A549 (cell line): ENCODE data around the gene ZHX3. TPM values are rescaled to one million over a fixed set of nuclear protein-coding genes. Genes with fewer than 3 reads are reported as not detected.

ENCODE experiments used
- ATAC-seq, 2 experiments: fragments of 200-7000 bp in 1 of 2; fragments of >200 bp in 1 of 2; cut with Nextera tagmentation in 1 of 2; cut with Tn5 transposase in 1 of 2; 3 replicates each; pipeline versions ENCODE4 v1.8.0 to v1.9.1; 2018 to 2020; ENCODE audit warnings: mild to moderate bottlenecking in 1 of 2, moderate library complexity in 1 of 2
- CTCF ChIA-PET: fragments of 300-600 bp; sonication (Branson Sonifier 250); formaldehyde crosslinking; extraction: SDS; loops from one replicate; lab custom pipeline; 2021; ENCODE audit warnings: antibody characterized with exemption, inconsistent platforms; lab: Yijun Ruan, JAX
- POLR2A ChIA-PET: fragments of 350-600 bp; formaldehyde crosslinking; extraction: SDS; loops from one replicate; lab custom pipeline; 2021; ENCODE audit warnings: antibody characterized with exemption, inconsistent platforms; lab: Yijun Ruan, JAX
- DNase-seq, 2 experiments: peaks; one replicate each; pipeline versions ENCODE4 v3.0.0 to v3.0.0-alpha.2; 2011 to 2016; ENCODE audit warnings: low read depth in 1 of 2, low spot score in 1 of 2
- FAIRE-seq: peaks from 2 replicates; lab custom pipeline; 2011; peaks lifted over from hg19 to GRCh38; lab: Jason Lieb, UNC
- H3K27ac ChIP-seq, 2 experiments: fragments of >200 bp; sonication (Bioruptor Twin); formaldehyde crosslinking; 3 replicates each; pipeline ENCODE4 v1.5.1; 2016 to 2017
- H3K4me1 ChIP-seq: fragments of >200 bp; sonication (Bioruptor Twin); formaldehyde crosslinking; 3 replicates; pipeline ENCODE4 v1.6.1; 2016
- H3K4me2 ChIP-seq: fragments of >200 bp; sonication (Bioruptor Twin); formaldehyde crosslinking; 3 replicates; pipeline ENCODE4 v1.6.1; 2016
- H3K4me3 ChIP-seq: fragments of >200 bp; sonication (Bioruptor Twin); formaldehyde crosslinking; 3 replicates; pipeline ENCODE4 v1.5.1; 2016
- H3K9me3 ChIP-seq: fragments of >200 bp; sonication (Bioruptor Twin); formaldehyde crosslinking; 3 replicates; pipeline ENCODE4 v1.6.1; 2016
- CBX8 ChIP-seq: fragments of 200-600 bp; sonication (generic); IDR thresholded peaks from 2 replicates; pipeline ENCODE4 v1.6.1; 2016
- CEBPB ChIP-seq, 2 experiments: fragments of >200 bp in 1 of 2; sonication (Bioruptor Twin) in 1 of 2; formaldehyde crosslinking in 1 of 2; IDR thresholded peaks; 2 replicates each; pipeline ENCODE4 v1.6.1; 2012 to 2016
- EHMT2 ChIP-seq: fragments of 200-600 bp; sonication (generic); IDR thresholded peaks from 2 replicates; pipeline ENCODE4 v1.6.1; 2016; ENCODE audit warnings: antibody characterized with exemption, low read depth, mild to moderate bottlenecking, moderate library complexity
- ESRRA ChIP-seq: fragments of 150-350 bp; IDR thresholded peaks from 2 replicates; pipeline ENCODE4 v1.6.1; 2014; ENCODE audit warnings: mild to moderate bottlenecking, low read length, borderline replicate concordance
- FOSB ChIP-seq: fragments of 250-450 bp; sonication (Bioruptor Pico); IDR thresholded peaks from 2 replicates; pipeline ENCODE4 v1.5.0; 2020; ENCODE audit warnings: mild to moderate bottlenecking, moderate library complexity
- FOSL2 ChIP-seq, 2 experiments: fragments of 450-650 bp in 1 of 2; fragments of >200 bp in 1 of 2; sonication (Bioruptor Twin) in 1 of 2; formaldehyde crosslinking; IDR thresholded peaks; 2 replicates each; pipeline versions ENCODE4 v1.5.0 to v1.6.1; 2016 to 2020; ENCODE audit warnings: mild to moderate bottlenecking in 1 of 2, moderate library complexity in 1 of 2
- GATA3 ChIP-seq: IDR thresholded peaks from 2 replicates; pipeline ENCODE4 v1.6.1; 2012; ENCODE audit warnings: borderline replicate concordance
- HOXB13 ChIP-seq: fragments of 250-450 bp; sonication (Bioruptor Pico); IDR thresholded peaks from 2 replicates; pipeline ENCODE4 v1.5.0; 2020; ENCODE audit warnings: low read depth, mild to moderate bottlenecking, moderate library complexity
- JUNB ChIP-seq: fragments of >200 bp; sonication (Bioruptor Twin); formaldehyde crosslinking; IDR thresholded peaks from 2 replicates; pipeline ENCODE4 v1.6.1; 2016
- KDM5A ChIP-seq: fragments of 200-600 bp; sonication (generic); IDR thresholded peaks from 2 replicates; pipeline ENCODE4 v1.6.1; 2016; ENCODE audit warnings: antibody characterized with exemption, mild to moderate bottlenecking
- MAFK ChIP-seq: fragments of 450-650 bp; IDR thresholded peaks from 2 replicates; pipeline ENCODE4 v1.6.1; 2014; ENCODE audit not compliant: partially characterized antibody
- MYC ChIP-seq: IDR thresholded peaks from 2 replicates; pipeline ENCODE4 v1.6.1; 2012; ENCODE audit warnings: mild to moderate bottlenecking, inconsistent platforms, low read length, improper control_type of control experiment, borderline replicate concordance
- NFE2L2 ChIP-seq: fragments of 150-350 bp; conservative IDR thresholded peaks from 2 replicates; pipeline ENCODE4 v1.6.1; 2014; ENCODE audit warnings: low read length
- PHF8 ChIP-seq: fragments of 200-600 bp; sonication (generic); IDR thresholded peaks from 2 replicates; pipeline ENCODE4 v1.6.1; 2016; ENCODE audit warnings: low read depth, mild to moderate bottlenecking, antibody characterized with exemption, moderate library complexity, borderline replicate concordance
- RAD21 ChIP-seq, 2 experiments: fragments of >200 bp in 1 of 2; sonication (Bioruptor Twin) in 1 of 2; formaldehyde crosslinking in 1 of 2; IDR thresholded peaks in 1 of 2; conservative IDR thresholded peaks in 1 of 2; 2 replicates in 1 of 2; 3 replicates in 1 of 2; pipeline ENCODE4 v1.6.1; 2012 to 2018; ENCODE audit warnings: inconsistent platforms in 1 of 2
- RCOR1 ChIP-seq: fragments of 150-350 bp; IDR thresholded peaks from 2 replicates; pipeline ENCODE4 v1.6.1; 2014; ENCODE audit warnings: antibody characterized with exemption, low read length, low read depth
- RFX5 ChIP-seq: fragments of 450-650 bp; IDR thresholded peaks from 2 replicates; pipeline ENCODE4 v1.7.1; 2014; ENCODE audit warnings: antibody characterized with exemption, mild to moderate bottlenecking, moderate library complexity
- RNF2 ChIP-seq: fragments of 200-600 bp; sonication (generic); IDR thresholded peaks from 2 replicates; pipeline ENCODE4 v1.6.1; 2016; ENCODE audit warnings: low read depth, mild to moderate bottlenecking, antibody characterized with exemption, moderate library complexity, borderline replicate concordance
- SMC3 ChIP-seq: fragments of >200 bp; sonication (Bioruptor Twin); formaldehyde crosslinking; IDR thresholded peaks from 3 replicates; pipeline ENCODE4 v1.6.1; 2018; ENCODE audit warnings: inconsistent platforms
- TP53 ChIP-seq: fragments of 250-450 bp; sonication (Bioruptor Pico); IDR thresholded peaks from 2 replicates; pipeline ENCODE4 v1.5.0; 2021; ENCODE audit warnings: mild to moderate bottlenecking, moderate library complexity
- ZC3H11A ChIP-seq: fragments of 450-650 bp; IDR thresholded peaks from 2 replicates; pipeline ENCODE4 v1.6.1; 2014; ENCODE audit warnings: antibody characterized with exemption, mild to moderate bottlenecking
- ZNF302 ChIP-seq: fragments of 250-450 bp; sonication (Bioruptor Pico); IDR thresholded peaks from 2 replicates; pipeline ENCODE4 v1.9.0; 2021; ENCODE audit warnings: inconsistent platforms, mild to moderate bottlenecking, moderate library complexity
- WGBS: methylation state at CpG from one replicate; pipeline ENCODE4 v1.1.6; 2017; ENCODE audit errors: missing lambda C conversion rate; 5-methylcytosine and 5-hydroxymethylcytosine counted together
- polyA plus RNA-seq, 4 experiments: library from polyadenylated mRNA; depleted of rRNA in 3 of 4; stranded (reverse); fragments of >200 nt; fragmentation: RNase III in 1 of 4; extraction: RNeasy Plus Mini Kit Qiagen cat#74134 plus additional on column Dnase treatment in 1 of 4; gene quantifications; 2 replicates in 3 of 4; 3 replicates in 1 of 4; pipeline ENCODE4 v1.2.3, GENCODE V29; 2011 to 2017
- TF ChIP-seq, protein P1 (sequence below): fragments of 250-450 bp; sonication (Bioruptor Pico); IDR thresholded peaks from 2 replicates; pipeline ENCODE4 v1.5.0; 2020; ENCODE audit warnings: low read depth, mild to moderate bottlenecking, moderate library complexity

Gene ZHX3
- polyA plus RNA-seq, 2 of the 4 experiments (the other 2 are of a cell fraction) = 3.6 to 4.1 TPM

- 75% methylated on average over 5 of the region's 5 CpGs for WGBS
- POLR2A ChIA-PET = no interaction called here
- no peak overlapping the region for H3K4me3 ChIP-seq
- no peak for ATAC-seq
- no peak overlapping the region for H3K27ac ChIP-seq
- no peaks in the 10 kb centered on the region for H3K9me3 ChIP-seq
- no peak for FAIRE-seq
- no peak for DNase-seq
- H3K4me2 ChIP-seq = no peak overlapping the region
- TF ChIP-seq FOSL2 (IDR thresholded peaks at IDR 0.05) (no peak), FOSL2 (CRISPR knock-in tag; IDR thresholded peaks at IDR 0.05) (no peak), CEBPB (IDR thresholded peaks at IDR 0.05) (no peak), MAFK (no peak), ZNF302 (CRISPR knock-in tag) (no peak), NFE2L2 (no peak), JUNB (no peak), HOXB13 (CRISPR knock-in tag) (no peak), RCOR1 (no peak), MYC (no peak), SMC3 (no peak), RNF2 (no peak), TP53 (CRISPR knock-in tag) (no peak), ESRRA (no peak), RAD21 (conservative IDR thresholded peaks at IDR 0.05 in 1 of 2, IDR thresholded peaks at IDR 0.05 in 1 of 2) (no peak)
- TF ChIP-seq, protein P1, sequence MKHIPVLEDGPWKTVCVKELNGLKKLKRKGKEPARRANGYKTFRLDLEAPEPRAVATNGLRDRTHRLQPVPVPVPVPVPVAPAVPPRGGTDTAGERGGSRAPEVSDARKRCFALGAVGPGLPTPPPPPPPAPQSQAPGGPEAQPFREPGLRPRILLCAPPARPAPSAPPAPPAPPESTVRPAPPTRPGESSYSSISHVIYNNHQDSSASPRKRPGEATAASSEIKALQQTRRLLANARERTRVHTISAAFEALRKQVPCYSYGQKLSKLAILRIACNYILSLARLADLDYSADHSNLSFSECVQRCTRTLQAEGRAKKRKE (CRISPR knock-in tag) = no peak
- 0 out of 3 replicates have a peak, but pooled peaks cover 3% of the 10 kb centered on the region for H3K4me1 ChIP-seq
- CTCF ChIA-PET = interaction anchor here (1.4 to 1.8 kb wide), 2 partner anchors 29 to 66 kb away, joined by 4 to 6 read pairs; no protein-coding TSS in a partner anchor
Measured at GRCh38 chr20:41274152-41274551, 43.4 kb downstream of the ZHX3 start.

DNA sequence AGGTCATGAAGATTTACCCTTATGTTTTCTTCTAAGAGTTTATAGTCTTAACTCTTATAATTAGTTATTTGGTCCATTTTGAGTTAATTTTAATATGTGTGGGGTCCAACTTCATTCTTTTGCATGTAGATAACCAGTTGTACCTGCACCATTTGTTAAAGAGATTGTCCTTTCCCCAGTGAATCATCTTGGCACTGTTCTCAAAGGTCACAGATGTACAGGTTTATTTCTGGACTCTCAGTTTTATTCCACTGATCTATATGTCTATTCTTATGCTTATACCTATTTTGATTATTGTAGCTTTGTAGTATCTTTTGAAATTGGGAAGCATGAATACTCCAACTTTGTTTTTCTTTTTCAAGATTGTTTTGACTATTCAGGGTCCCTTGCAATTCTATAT is 44.1 kb downstream of the ZHX3 start:
- TF ChIP-seq ZC3H11A (no peak), CBX8 (no peak), KDM5A (no peak), RAD21 (conservative IDR thresholded peaks at IDR 0.05 in 1 of 2, IDR thresholded peaks at IDR 0.05 in 1 of 2) (no peak), EHMT2 (no peak), RNF2 (no peak), GATA3 (no peak), MAFK (no peak), FOSB (no peak)
- CTCF ChIA-PET = interaction anchor here (0.6 to 1.8 kb wide), 2 partner anchors 28 to 35 kb away, joined by 4 to 6 read pairs; no protein-coding TSS in a partner anchor
- Histone ChIP-seq H3K4me1 (0 out of 3 replicates have a peak, but pooled peaks cover 3% of the 10 kb centered on the region), H3K27ac (no peak overlapping the region), H3K9me3 (no peaks in the 10 kb centered on the region), H3K4me2 (no peak overlapping the region), H3K4me3 (no peak overlapping the region)
- no peak for DNase-seq
- no peak for FAIRE-seq
- POLR2A ChIA-PET = no interaction called here
- no peak for ATAC-seq

DNA sequence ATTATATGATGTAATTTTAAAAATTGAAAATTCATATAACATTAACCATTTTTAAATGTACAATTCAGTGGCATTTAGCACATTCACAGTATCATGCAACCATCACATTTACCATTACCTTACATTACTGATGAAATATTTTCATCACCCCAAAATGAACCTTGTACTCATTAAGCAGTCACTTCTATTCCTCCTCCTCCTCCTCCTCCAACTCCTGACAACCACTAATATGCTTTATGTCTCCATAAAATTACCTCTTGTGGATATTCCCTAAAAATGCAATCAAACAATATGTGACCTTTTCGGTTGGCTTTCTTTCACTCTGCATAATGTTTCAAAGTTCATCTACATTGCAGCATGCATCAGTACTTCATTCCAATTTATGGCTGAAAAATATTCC is 45.2 kb downstream of the ZHX3 start:
- TF ChIP-seq CBX8 = no peak
- TF ChIP-seq RFX5 = no peak
- no peak for TF ChIP-seq FOSL2 (IDR thresholded peaks at IDR 0.05)
- TF ChIP-seq FOSL2 (CRISPR knock-in tag; IDR thresholded peaks at IDR 0.05) = no peak
- TF ChIP-seq PHF8 = no peak
- H3K4me2 ChIP-seq = no peak overlapping the region
- H3K27ac ChIP-seq = no peak overlapping the region
- CTCF ChIA-PET = interaction anchor here (1.2 kb wide), 1 partner anchor 18 kb away, joined by 3 read pairs; no protein-coding TSS in a partner anchor
- H3K4me3 ChIP-seq = no peak overlapping the region
- WGBS = 73% methylated on average over 1 of the region's 1 CpG
- ATAC-seq (no peak), DNase-seq (no peak), FAIRE-seq (no peak)
- POLR2A ChIA-PET = no interaction called here
- H3K4me1 ChIP-seq = 0 out of 3 replicates have a peak, but pooled peaks cover 3% of the 10 kb centered on the region
- H3K9me3 ChIP-seq = no peaks in the 10 kb centered on the region
